HG03039 (cell line): ENCODE results near the gene PCDHB10.

Experiments used
- ATAC-seq: cut with Tn5 transposase; IDR thresholded peaks from one replicate; pipeline ENCODE4 v1.9.1; 2021; ENCODE audit warnings: mild to moderate bottlenecking, moderate library complexity; ENCODE audit not compliant: unreplicated experiment

The PCDHB10 gene

GRCh38 chr5:141236516-141237313 is 44.6 kb downstream of the PCDHB10 start:
- ATAC-seq, result no peak

- no peak for ATAC-seq
These were observed 49.3 kb downstream of the PCDHB10 start for GRCh38 chr5:141241496-141241895.
